ENCODE results near the gene SHD.

Gene SHD

DNA sequence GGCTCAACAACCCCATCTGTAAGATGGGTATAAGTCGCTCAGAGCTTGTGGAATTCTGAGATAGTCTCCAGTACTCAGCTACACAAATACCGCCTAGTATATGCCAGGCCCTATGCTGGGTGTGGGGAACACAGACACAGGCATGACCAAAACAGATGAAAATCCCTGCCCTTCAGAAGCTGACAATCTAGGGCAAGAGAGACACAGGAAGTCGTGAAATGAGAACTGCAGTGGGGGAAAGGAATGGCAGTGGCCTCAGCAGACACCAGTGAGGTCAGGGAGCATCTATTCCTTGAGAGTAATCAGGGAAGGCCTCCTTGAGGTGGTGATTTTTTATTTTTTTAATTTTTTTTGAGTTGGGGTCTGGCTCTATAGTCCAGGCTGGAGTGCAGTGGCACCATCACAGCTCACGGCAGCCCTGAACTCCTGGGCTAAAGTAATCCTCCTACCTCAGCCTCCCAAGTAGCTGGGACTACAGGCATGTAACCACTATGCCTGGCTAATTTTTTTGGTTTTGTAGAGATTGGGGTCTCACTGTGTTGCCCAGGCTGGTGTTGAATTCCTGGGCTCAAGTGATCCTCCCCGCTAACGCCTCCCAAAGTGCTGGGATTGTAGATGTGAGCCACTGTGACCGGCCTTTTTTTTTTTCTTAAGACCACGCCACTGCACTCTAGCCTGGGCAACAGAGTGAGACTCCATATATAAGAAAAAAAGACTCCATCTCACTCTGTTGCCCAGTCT lies 19.9 kb downstream of the SHD start:
- POLR2A ChIA-PET = interaction anchor here (0.6 kb wide), 2 partner anchors 48 to 67 kb away, joined by 6 to 7 read pairs; no protein-coding TSS in a partner anchor
- CTCF ChIA-PET = interaction anchor here (2.5 kb wide), 1 partner anchor 32 kb away, joined by 10 read pairs; no protein-coding TSS in a partner anchor
- DNase-seq (ENCODE audit: extremely low spot score) = no peak
- TF ChIP-seq CTCF (IDR thresholded peaks at IDR 0.05; ENCODE audit: control extremely low read depth, extremely low read depth, low read depth, missing control alignments) = no peak

DNA sequence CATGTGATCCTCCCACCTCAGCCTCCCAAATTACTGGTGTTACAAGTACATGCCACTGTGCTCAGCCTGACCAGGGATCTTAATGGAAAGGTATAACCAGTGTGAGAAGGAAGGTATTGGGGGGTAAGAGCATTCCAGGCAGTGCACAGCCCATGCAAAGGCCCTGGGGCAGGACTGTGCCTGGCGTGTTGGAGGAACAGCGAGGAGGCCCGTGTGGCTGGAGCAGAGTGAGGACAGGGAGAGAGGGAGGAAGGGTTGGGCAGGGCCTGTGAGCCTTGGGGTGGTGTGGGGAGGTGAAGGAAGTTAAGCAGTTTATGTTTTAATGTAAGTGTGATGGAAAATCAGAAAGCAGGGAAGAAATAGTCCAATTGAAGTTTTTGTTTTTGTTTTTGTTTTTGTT lies 21.5 kb downstream of the SHD start:
- CTCF ChIA-PET = no interaction called here
- no peak for DNase-seq (ENCODE audit: extremely low spot score)
- TF ChIP-seq CTCF (IDR thresholded peaks at IDR 0.05; ENCODE audit: control extremely low read depth, extremely low read depth, low read depth, missing control alignments) = no peak
- POLR2A ChIA-PET = no interaction called here

GRCh38 chr19:4301590-4302242 lies 22.6 kb downstream of the SHD start:
- no peak for DNase-seq (ENCODE audit: extremely low spot score)
- ChIA-PET POLR2A (no interaction called here), CTCF (no interaction called here)
- TF ChIP-seq CTCF (IDR thresholded peaks at IDR 0.05; ENCODE audit: control extremely low read depth, extremely low read depth, low read depth, missing control alignments) = no peak

- TF ChIP-seq CTCF (IDR thresholded peaks at IDR 0.05; ENCODE audit: control extremely low read depth, extremely low read depth, low read depth, missing control alignments) = no peak
- DNase-seq (ENCODE audit: extremely low spot score) = no peak
- CTCF ChIA-PET = no interaction called here
- POLR2A ChIA-PET = no interaction called here
Observed at GRCh38 chr19:4302243-4302640, 23.2 kb downstream of the SHD start, which contains the start of gene TMIGD2. Gene TMIGD2, minus strand, starts transcription at chr19:4302389. Its CDS starts 4 bp downstream, at chr19:4302385.

DNA sequence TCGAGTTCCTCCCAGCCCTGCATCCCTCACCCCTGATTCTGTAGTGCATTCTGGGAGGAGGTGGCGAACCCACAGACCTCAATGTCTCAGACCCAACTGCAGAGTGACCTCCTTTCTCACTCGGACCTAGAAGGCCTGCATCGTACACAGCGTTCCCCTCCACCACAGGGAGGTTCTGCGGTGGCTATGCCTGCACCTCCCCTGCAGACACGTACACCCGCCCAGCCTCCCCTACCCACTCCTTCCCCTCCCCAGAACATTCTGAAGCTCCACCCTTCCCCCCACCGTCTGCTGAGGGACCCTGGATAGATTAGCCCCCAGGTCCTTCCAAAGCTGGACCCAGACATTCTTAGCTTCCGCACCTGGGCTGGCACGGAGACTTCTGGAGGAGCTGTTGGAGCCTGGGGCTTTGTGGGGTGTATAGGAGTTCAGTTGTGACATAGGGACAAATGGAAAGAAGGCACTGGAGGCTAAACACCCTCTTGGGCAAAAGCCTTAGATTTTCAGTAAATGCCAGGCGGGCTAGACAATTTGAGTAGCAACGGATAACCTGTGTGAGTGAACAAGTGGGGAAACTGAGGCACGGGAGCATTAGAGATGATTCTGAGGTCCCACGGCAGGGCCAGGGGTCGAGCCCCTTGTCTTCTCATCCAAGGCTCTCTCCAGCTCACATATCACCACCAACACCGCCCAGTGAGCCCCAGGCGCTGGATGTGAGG lies 24.9 kb downstream of the SHD start:
- no peak for TF ChIP-seq CTCF (IDR thresholded peaks at IDR 0.05; ENCODE audit: control extremely low read depth, extremely low read depth, low read depth, missing control alignments)
- ChIA-PET POLR2A (no interaction called here), CTCF (interaction anchor here (1.0 kb wide), 1 partner anchor 16 kb away, joined by 4 read pairs; no protein-coding TSS in a partner anchor)
- DNase-seq (ENCODE audit: extremely low spot score) = no peak

- POLR2A ChIA-PET = no interaction called here
- CTCF ChIA-PET = interaction anchor here (1.0 to 1.5 kb wide), 3 partner anchors 15 to 165 kb away, joined by 3 to 4 read pairs (median 4); no protein-coding TSS in a partner anchor
- peak; percentile 94 for DNase-seq (ENCODE audit: extremely low spot score)
- TF ChIP-seq CTCF (IDR thresholded peaks at IDR 0.05; ENCODE audit: control extremely low read depth, extremely low read depth, low read depth, missing control alignments) = no peak
Observed at GRCh38 chr19:4304538-4305256, 25.6 kb downstream of the SHD start, which contains the start of gene FSD1. Gene FSD1, plus strand, starts transcription at chr19:4304598. Its CDS starts 149 bp downstream, at chr19:4304747.

Measured in GM10248 (cell line).